Smooth muscle cell (in vitro differentiated cells): ENCODE measurements around the gene FURIN. TPM values are rescaled to one million over a fixed set of nuclear protein-coding genes. Genes with fewer than 3 reads are reported as not detected.
A peak's percentile ranks its signal among the peaks of the same experiment; 100 is the strongest.

Experiments used
- DNase-seq: peaks from one replicate; lab custom pipeline; 2025; ENCODE audit not compliant: unreplicated experiment; lab: John Stamatoyannopoulos, UW
- H2AFZ ChIP-seq: fragments of 200-600 bp; sonication (generic); 2 replicates; pipeline ENCODE4 v1.6.0; 2016; ENCODE audit warnings: antibody characterized with exemption, low read depth, mild to moderate bottlenecking
- H3F3A ChIP-seq: fragments of 200-600 bp; sonication (generic); 2 replicates; pipeline ENCODE4 v1.6.0; 2017; ENCODE audit warnings: antibody characterized with exemption, low read depth
- H3K27ac ChIP-seq: fragments of 200-600 bp; sonication (generic); 2 replicates; pipeline ENCODE4 v1.5.1; 2016; ENCODE audit warnings: low read depth, mild to moderate bottlenecking
- H3K27me3 ChIP-seq: fragments of 200-600 bp; sonication (generic); 2 replicates; pipeline ENCODE4 v1.6.1; 2016; ENCODE audit warnings: low read depth, mild to moderate bottlenecking
- H3K36me3 ChIP-seq: fragments of 200-600 bp; sonication (generic); 2 replicates; pipeline ENCODE4 v1.5.1; 2016; ENCODE audit warnings: low read depth
- H3K4me1 ChIP-seq: fragments of 200-600 bp; sonication (generic); 2 replicates; pipeline ENCODE4 v1.5.1; 2016; ENCODE audit warnings: low read depth
- H3K4me2 ChIP-seq: fragments of 200-600 bp; sonication (generic); 2 replicates; pipeline ENCODE4 v1.6.0; 2016; ENCODE audit warnings: mild to moderate bottlenecking
- H3K4me3 ChIP-seq: fragments of 200-600 bp; sonication (generic); 2 replicates; pipeline ENCODE4 v1.5.1; 2016; ENCODE audit warnings: mild to moderate bottlenecking
- H3K79me2 ChIP-seq: fragments of 200-600 bp; sonication (generic); 2 replicates; pipeline ENCODE4 v1.6.0; 2016; ENCODE audit warnings: low read depth, mild to moderate bottlenecking
- H3K9ac ChIP-seq: fragments of 200-600 bp; sonication (generic); 2 replicates; pipeline ENCODE4 v1.6.0; 2016; ENCODE audit warnings: low read depth
- H3K9me3 ChIP-seq: fragments of 200-600 bp; sonication (generic); replicated peaks from 2 replicates; pipeline ENCODE4 v1.5.1; 2016; ENCODE audit warnings: low read depth
- H4K20me1 ChIP-seq: fragments of 200-600 bp; sonication (generic); 2 replicates; pipeline ENCODE4 v1.6.0; 2016; ENCODE audit warnings: low read depth
- WGBS: methylation state at CpG from one replicate; pipeline ENCODE4 v1.1.7; 2016; ENCODE audit warnings: low lambda C conversion rate; 5-methylcytosine and 5-hydroxymethylcytosine counted together
- polyA plus RNA-seq: library from polyadenylated mRNA; unstranded; fragments of >200 nt; fragmentation: Nextera tagmentation; extraction: Ambion mirVana; gene quantifications from 2 replicates; pipeline ENCODE4 v1.2.1, GENCODE V29; 2016
- total RNA-seq: library from RNA; depleted of rRNA; stranded (reverse); fragments of >200 nt; gene quantifications from 2 replicates; pipeline ENCODE4 v1.2.3, GENCODE V29; 2014
- TF ChIP-seq, protein P1 (sequence below): fragments of 200-600 bp; sonication (generic); IDR thresholded peaks from 2 replicates; pipeline ENCODE4 v1.5.1; 2017; ENCODE audit warnings: borderline replicate concordance, mild to moderate bottlenecking, antibody characterized with exemption; ENCODE audit not compliant: insufficient read depth, poor library complexity, severe bottlenecking

FURIN gene
- total and polyA plus RNA-seq, 2 experiments from 2014 or later, result 66.0 to 113 TPM

DNA sequence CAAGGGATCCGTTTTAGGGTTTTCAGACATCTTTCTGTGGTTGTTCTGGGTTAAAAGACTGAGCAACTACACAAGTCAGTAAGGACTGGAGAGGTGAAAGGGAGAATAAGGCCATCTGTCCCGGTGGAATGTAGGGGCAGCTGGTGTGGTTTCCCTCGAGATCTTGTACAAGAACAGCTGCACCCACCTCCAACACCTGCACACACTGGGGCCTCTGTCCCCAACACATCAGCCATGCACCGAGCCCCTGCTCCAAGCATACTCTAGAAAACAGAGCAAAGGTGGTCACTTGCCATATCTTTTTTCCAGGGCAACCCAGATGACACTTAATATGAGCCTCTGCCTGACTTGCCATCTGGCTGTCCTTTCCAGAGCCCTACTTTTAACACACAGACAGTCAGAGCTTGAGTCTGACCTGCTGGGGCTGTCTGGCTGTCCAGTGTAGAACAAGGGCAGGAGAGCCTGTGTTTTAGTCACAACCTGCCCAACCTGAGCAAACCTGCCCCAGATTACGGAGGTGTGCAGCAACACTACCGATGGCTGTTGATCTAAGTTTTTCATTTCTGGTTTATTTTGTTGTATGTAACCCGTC, 46.9 kb downstream of the FURIN start:
- Histone ChIP-seq H3K9me3 (no peaks in the 10 kb centered on the region), H3K27ac (peak overlapping the region; percentile 7), H3K4me1 (no peaks in the 10 kb centered on the region), H3K9ac (no peak overlapping the region), H3K4me3 (no peak overlapping the region), H2AFZ (no peak overlapping the region), H3K4me2 (no peak overlapping the region), H4K20me1 (no peaks in the 10 kb centered on the region), H3K27me3 (no peaks in the 10 kb centered on the region), H3K79me2 (no peaks in the 10 kb centered on the region), H3K36me3 (no peaks in the 10 kb centered on the region), H3F3A (no peaks in the 10 kb centered on the region)
- WGBS, result 88% methylated on average over 7 of the region's 7 CpGs
- TF ChIP-seq, protein P1, sequence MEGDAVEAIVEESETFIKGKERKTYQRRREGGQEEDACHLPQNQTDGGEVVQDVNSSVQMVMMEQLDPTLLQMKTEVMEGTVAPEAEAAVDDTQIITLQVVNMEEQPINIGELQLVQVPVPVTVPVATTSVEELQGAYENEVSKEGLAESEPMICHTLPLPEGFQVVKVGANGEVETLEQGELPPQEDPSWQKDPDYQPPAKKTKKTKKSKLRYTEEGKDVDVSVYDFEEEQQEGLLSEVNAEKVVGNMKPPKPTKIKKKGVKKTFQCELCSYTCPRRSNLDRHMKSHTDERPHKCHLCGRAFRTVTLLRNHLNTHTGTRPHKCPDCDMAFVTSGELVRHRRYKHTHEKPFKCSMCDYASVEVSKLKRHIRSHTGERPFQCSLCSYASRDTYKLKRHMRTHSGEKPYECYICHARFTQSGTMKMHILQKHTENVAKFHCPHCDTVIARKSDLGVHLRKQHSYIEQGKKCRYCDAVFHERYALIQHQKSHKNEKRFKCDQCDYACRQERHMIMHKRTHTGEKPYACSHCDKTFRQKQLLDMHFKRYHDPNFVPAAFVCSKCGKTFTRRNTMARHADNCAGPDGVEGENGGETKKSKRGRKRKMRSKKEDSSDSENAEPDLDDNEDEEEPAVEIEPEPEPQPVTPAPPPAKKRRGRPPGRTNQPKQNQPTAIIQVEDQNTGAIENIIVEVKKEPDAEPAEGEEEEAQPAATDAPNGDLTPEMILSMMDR, result no peak
- no peak for DNase-seq

DNA sequence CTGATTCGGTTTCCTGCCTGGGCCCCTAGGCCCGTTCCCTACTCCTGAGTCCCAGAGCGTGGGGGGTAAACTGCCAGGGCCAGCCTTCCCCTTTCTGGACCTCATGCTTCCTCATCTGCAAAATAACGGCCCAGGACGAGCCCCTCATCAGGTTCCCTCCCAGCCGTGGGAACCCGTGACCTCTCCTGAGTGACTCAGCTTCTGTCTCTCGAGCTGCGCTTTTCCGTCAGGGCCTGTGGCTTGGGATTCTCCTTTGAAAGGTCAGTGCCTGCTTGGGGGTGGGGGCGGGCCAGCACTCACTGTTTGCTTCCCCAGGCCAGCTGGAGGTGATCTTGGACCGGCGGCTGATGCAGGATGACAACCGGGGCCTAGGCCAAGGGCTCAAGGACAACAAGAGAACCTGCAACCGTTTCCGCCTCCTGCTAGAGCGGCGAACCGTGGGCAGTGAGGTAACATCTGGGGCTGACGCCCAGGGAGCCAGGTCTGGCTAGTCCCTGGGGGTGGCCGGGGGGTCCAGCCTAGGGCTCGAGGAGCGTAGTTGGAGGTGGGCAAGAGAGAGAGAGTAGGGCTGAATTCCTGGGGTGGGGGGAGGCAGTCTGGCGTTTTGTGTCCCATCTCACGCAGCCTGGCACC, 47.5 kb downstream of the FURIN start:
- Histone ChIP-seq H3K4me2 (no peak overlapping the region), H3K27ac (peak overlapping the region; percentile 7), H4K20me1 (no peaks in the 10 kb centered on the region), H3K4me1 (no peaks in the 10 kb centered on the region), H3K79me2 (no peaks in the 10 kb centered on the region), H3K36me3 (no peaks in the 10 kb centered on the region), H3F3A (no peaks in the 10 kb centered on the region), H3K9ac (no peak overlapping the region), H3K27me3 (no peaks in the 10 kb centered on the region), H2AFZ (no peak overlapping the region), H3K9me3 (no peaks in the 10 kb centered on the region), H3K4me3 (no peak overlapping the region)
- WGBS, result 75% methylated on average over 25 of the region's 25 CpGs
- TF ChIP-seq, protein P1, result no peak
- DNase-seq, result no peak

DNA sequence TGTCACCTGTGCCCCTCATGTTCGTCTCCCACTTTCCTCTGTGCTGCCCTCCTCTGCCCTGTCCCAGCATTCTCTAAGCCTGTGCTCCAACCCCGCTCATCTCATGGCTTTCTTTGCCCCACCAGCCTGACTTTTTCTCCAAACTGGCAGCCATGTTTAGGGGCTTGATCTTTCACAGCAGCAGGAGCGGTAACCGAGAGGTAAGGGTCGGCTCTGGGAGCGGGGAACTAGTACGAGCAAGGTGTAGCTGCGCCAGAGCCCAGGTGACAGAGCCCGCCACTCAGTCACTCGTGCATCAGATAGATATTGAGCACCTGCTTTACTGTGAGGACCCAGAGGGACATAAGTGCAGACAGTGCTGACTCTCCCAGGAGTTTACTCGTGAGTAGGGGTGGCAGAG, 48.1 kb downstream of the FURIN start:
- TF ChIP-seq, protein P1, result no peak
- 88% methylated on average over 11 of the region's 11 CpGs for WGBS
- H3F3A ChIP-seq, result no peaks in the 10 kb centered on the region

DNA sequence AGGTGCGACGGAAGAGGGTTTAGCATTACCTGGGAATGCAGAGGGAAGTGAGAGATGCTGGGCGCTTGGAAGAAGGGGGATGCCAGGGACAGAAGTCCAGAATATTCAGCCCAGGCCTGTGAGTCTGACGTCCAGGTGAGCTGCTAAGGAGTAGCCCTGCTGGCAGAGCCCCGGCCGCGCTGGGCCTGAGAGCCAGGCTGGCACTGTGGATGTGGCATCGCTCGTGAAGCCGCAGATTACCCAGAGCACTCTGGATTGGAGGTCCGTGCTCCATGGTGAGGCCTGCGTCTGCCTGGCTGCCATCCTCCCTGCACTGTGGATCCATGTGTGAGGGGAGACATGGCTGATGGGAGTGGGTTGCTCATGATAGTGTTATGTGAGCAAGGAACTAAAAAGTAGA, 49.2 kb downstream of the FURIN start:
- WGBS, result 94% methylated on average over 11 of the region's 12 CpGs
- TF ChIP-seq, protein P1, result no peak
- no peak for DNase-seq
- Histone ChIP-seq H3K27ac (no peak overlapping the region), H2AFZ (no peak overlapping the region), H4K20me1 (no peaks in the 10 kb centered on the region), H3K4me1 (no peaks in the 10 kb centered on the region), H3K36me3 (no peaks in the 10 kb centered on the region), H3K4me2 (no peak overlapping the region), H3K27me3 (no peaks in the 10 kb centered on the region), H3K79me2 (no peaks in the 10 kb centered on the region), H3K9ac (no peak overlapping the region), H3F3A (no peaks in the 10 kb centered on the region), H3K4me3 (no peak overlapping the region), H3K9me3 (no peaks in the 10 kb centered on the region)

More for the DNA sequence above, 48.1 kb downstream of the FURIN start:
- Histone ChIP-seq H3K27me3 (no peaks in the 10 kb centered on the region), H3K4me1 (no peaks in the 10 kb centered on the region), H3K36me3 (no peaks in the 10 kb centered on the region), H4K20me1 (no peaks in the 10 kb centered on the region), H2AFZ (no peak overlapping the region), H3K9ac (no peak overlapping the region), H3K9me3 (no peaks in the 10 kb centered on the region), H3K79me2 (no peaks in the 10 kb centered on the region), H3K4me2 (no peak overlapping the region), H3K27ac (no peak overlapping the region), H3K4me3 (no peak overlapping the region)
- DNase-seq, result no peak
